HepG2 (cell line): ENCODE data around the gene SNU13. TPM values are rescaled to one million over a fixed set of nuclear protein-coding genes. Genes with fewer than 3 reads are reported as not detected.

Source experiments
- ARID5B ChIP-seq: IDR thresholded peaks from 2 replicates; pipeline ENCODE4 v1.4.0; 2020; ENCODE audit warnings: mild to moderate bottlenecking, missing genetic modification reagents
- HNRNPLL ChIP-seq: fragments of 200-400 bp; formaldehyde crosslinking; IDR thresholded peaks from 2 replicates; pipeline ENCODE4 v1.6.1; 2017; ENCODE audit warnings: mild to moderate bottlenecking, low read depth, low read length; ENCODE audit not compliant: poor library complexity, severe bottlenecking
- KLF9 ChIP-seq: IDR thresholded peaks from 2 replicates; pipeline ENCODE4 v1.6.1; 2016; ENCODE audit warnings: low read depth
- SRSF9 ChIP-seq: fragments of 200-400 bp; formaldehyde crosslinking; IDR thresholded peaks from 2 replicates; pipeline ENCODE4 v1.6.1; 2018; ENCODE audit warnings: borderline replicate concordance, mild to moderate bottlenecking, low read depth, low read length; ENCODE audit not compliant: insufficient read depth, poor library complexity, severe bottlenecking
- WIZ ChIP-seq: sonication (generic); formaldehyde crosslinking; IDR thresholded peaks from 2 replicates; pipeline ENCODE4 v1.5.1; 2020; ENCODE audit warnings: mild to moderate bottlenecking, missing genetic modification reagents
- XBP1 ChIP-seq: sonication (generic); formaldehyde crosslinking; IDR thresholded peaks from 2 replicates; pipeline ENCODE4 v1.5.0; 2020; ENCODE audit warnings: missing genetic modification reagents
- YY1 ChIP-seq: IDR thresholded peaks from 2 replicates; pipeline ENCODE4 v1.6.1; 2011; ENCODE audit warnings: low read length, low read depth, moderate library complexity, mild to moderate bottlenecking; ENCODE audit not compliant: insufficient read depth, insufficient replicate concordance
- ZFP62 ChIP-seq: sonication (generic); formaldehyde crosslinking; IDR thresholded peaks from 2 replicates; pipeline ENCODE4 v1.4.0; 2020; ENCODE audit warnings: missing genetic modification reagents
- ZHX1 ChIP-seq: sonication (generic); formaldehyde crosslinking; IDR thresholded peaks from 2 replicates; pipeline ENCODE4 v1.8.1; 2022; ENCODE audit warnings: low read depth, mild to moderate bottlenecking, missing genetic modification reagents
- ZNF687 ChIP-seq: sonication (generic); formaldehyde crosslinking; IDR thresholded peaks from 2 replicates; pipeline ENCODE4 v1.5.1; 2020; ENCODE audit warnings: mild to moderate bottlenecking, missing genetic modification reagents, moderate library complexity
- ZNF879 ChIP-seq: sonication (generic); formaldehyde crosslinking; IDR thresholded peaks from 2 replicates; pipeline ENCODE4 v1.8.1; 2023; ENCODE audit warnings: missing genetic modification reagents
- polyA plus RNA-seq, 8 experiments: library from polyadenylated mRNA; depleted of rRNA in 3 of 8; stranded (reverse) in 7 of 8; unstranded in 1 of 8; fragments of >200 nt; fragmentation: Illumina TruSeq in 4 of 8; extraction: Trizol in 4 of 8; gene quantifications; 2 replicates each; pipeline versions ENCODE4 v1.2.1 to v1.2.3, GENCODE V29; 2011 to 2016; ENCODE audit warnings: low read depth in 4 of 8, missing spikeins in 1 of 8, mixed read lengths in 1 of 8; ENCODE audit not compliant: insufficient read depth in 1 of 8
- total RNA-seq, 5 experiments: library from RNA; depleted of rRNA; stranded (reverse); fragments of >200 nt; fragmentation: Illumina TruSeq; extraction: Trizol; gene quantifications; 2 replicates each; pipeline ENCODE4 v1.2.3, GENCODE V29; 2016; ENCODE audit warnings: low read depth in 1 of 5
- TF ChIP-seq, protein P1 (sequence below): sonication (generic); formaldehyde crosslinking; IDR thresholded peaks from 2 replicates; pipeline ENCODE4 v1.8.0; 2022; ENCODE audit warnings: mild to moderate bottlenecking, missing genetic modification reagents, borderline replicate concordance

Gene SNU13
- total and polyA plus RNA-seq, 2 of the 13 experiments (the other 11 are each of a cell fraction or from before 2014, with no cell fraction given), result 203 to 287 TPM

- TF ChIP-seq, protein P1, sequence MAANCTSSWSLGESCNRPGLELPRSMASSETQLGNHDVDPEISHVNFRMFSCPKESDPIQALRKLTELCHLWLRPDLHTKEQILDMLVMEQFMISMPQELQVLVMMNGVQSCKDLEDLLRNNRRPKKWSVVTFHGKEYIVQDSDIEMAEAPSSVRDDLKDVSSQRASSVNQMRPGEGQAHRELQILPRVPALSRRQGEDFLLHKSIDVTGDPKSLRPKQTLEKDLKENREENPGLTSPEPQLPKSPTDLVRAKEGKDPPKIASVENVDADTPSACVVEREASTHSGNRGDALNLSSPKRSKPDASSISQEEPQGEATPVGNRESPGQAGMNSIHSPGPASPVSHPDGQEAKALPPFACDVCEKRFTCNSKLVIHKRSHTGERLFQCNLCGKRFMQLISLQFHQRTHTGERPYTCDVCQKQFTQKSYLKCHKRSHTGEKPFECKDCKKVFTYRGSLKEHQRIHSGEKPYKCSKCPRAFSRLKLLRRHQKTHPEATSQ (CRISPR knock-in tag), result no peak
- TF ChIP-seq XBP1 (CRISPR knock-in tag) (no peak), KLF9 (CRISPR knock-in tag) (no peak), ZFP62 (CRISPR knock-in tag) (no peak), YY1 (peak; percentile 85), ZHX1 (CRISPR knock-in tag) (peak; percentile 85), ZNF879 (CRISPR knock-in tag) (0 out of 2 replicates have a peak, but pooled peaks have one; percentile 13), HNRNPLL (peak; percentile 94), ZNF687 (CRISPR knock-in tag) (peak; percentile 96), WIZ (CRISPR knock-in tag) (no peak), SRSF9 (no peak), ARID5B (peak; percentile 30; the same call in 1 of the 2 replicates)
Observed at GRCh38 chr22:41688365-41689211, at the start of gene SNU13 (continued).
